Stimulated activated CD4-positive, alpha-beta T cell treated with anti-CD3 and anti-CD28 coated beads, Interleukin-1b, Interleukin-23, amount 100 ng/mL, for 24 hours (primary cell): ENCODE data around the gene GPALPP1.
"Not testable (repeated sequence)": the region's sequence is repeated elsewhere in the genome, so short reads cannot be mapped to it uniquely, and the experiment has no call there.

Experiments used
- DNase-seq, 4 experiments: peaks; one replicate each; pipeline ENCODE4 v3.0.0-alpha.2; 2020; ENCODE audit warnings: low read depth in 4 of 4, low spot score in 1 of 4

The GPALPP1 gene

DNA sequence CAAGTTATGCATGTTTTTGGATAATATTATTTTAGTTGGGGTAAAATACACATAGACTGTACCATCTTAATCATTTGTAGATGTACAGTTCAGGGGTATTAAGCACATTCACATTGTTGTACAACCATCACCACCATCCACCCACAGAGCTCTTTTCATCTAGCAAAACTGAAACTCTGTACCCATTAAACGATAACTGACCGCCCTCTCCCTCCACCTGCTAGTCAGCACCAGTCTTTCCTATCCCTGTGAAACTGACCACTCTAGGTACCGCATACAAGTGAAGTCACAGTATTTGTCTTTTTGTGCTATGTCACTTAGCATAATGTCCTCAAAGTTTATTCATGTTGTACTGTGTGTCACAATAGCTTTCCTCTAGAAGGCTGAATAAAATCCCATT, 70.7 kb downstream of the GPALPP1 start:
- no peak for DNase-seq

DNA sequence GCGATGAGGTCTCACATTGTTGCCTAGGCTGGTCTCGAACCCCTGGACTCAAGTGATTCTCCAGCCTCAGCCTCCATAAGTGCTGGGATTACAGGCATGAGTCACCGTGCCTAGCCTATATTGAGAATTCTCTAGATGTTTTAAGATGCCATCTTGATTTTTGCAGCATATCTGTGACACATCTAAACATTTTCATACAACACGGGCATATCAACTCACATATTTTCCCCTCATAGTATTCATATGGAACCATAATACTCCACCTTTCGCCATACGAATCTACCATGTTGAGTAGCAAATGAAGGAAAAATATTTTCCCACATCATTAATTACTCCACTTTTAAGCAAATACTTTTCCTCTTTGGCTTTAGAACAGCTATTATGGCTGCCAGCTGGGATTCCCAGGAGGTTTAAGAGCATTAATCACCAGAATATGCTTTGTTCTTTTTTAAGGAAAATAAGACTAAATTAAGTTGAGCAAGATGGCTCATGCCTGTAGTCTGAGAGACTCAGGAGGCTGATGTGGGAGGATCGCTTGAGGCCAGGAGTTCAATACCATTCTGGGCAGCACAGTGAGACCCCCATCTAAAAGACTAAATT, 74.0 kb downstream of the GPALPP1 start:
- no peak for DNase-seq

DNA sequence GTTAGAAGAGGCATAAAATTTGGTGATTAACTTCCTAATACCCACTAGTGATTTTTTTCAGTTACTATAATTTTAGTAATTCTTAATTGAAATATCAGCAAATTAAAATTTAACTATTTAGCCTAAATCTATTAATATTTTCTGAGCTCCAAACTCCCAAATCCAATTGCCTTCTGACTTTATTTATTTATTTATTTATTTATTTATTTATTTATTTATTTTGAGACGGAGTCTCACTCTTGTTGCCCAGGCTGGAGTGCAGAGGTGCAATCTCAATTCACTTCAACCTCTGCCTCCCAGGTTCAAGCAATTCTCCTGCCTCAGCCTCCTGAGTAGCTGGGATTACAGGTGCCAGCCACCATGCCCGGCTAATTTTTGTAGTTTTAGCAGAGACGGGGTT, 74.6 kb downstream of the GPALPP1 start:
- not testable (repeated sequence) for DNase-seq

DNA sequence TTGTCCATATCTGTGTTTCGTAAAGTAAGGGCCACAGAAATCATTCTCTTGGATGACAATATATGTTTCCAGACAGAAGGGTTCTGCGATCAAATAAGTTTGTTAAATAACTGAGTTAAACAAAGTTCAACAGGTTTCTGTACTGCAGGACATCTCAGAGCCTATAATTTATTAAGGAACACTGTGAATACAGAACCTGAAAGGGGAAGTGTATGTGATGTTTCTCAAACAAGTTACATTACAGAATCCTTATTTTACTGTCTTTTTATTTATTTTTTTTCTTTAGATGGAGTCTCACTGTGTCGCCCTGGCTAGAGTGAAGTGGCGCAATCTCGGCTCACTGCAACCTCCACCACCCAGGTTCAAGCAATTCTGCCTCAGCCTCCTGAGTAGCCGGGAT, 75.6 kb downstream of the GPALPP1 start:
- DNase-seq, result no peak

DNA sequence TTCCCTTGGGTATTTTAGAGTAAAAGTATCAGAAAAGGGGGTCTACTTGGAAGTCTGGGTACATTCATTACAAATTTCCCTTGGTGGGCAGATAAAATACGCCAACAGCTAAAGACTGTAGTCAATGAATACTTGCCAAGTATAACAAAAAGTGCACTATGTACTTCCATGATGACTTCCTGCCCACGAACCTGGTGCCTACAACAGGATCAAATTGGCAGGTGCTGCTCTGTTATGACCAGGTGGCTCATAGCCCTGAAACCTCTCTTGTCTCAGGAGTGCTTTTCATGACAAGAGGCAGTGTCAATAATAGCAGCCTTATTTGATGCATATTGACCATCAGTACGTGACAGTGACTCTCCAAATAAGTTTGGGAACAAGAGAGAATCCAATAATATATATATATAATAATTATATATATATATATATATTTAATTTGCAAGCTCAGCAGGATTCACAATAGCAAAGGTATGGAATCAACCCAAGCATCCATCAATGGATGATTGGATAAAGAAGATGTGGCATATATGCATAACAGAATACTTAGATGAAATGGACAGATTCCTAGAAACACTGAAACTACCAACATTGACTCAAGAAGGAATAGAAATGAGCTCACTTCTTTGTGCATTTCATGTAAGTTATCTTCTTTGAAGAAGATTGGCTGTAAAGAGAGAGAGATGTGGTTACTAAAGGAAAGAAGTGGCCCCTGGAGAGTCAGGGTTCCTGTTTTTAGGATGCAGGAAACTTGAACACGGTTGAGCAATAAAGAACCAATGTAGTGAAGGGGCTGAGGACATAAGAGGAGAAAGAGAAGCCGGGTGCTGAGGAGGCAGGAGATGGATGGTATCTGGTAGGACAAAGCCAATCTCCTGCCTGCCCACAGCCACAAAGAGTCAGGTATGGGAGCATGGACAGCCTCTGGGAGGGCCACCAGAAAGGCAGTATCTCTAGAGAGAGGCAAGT, 79.0 kb downstream of the GPALPP1 start:
- no peak for DNase-seq

DNA sequence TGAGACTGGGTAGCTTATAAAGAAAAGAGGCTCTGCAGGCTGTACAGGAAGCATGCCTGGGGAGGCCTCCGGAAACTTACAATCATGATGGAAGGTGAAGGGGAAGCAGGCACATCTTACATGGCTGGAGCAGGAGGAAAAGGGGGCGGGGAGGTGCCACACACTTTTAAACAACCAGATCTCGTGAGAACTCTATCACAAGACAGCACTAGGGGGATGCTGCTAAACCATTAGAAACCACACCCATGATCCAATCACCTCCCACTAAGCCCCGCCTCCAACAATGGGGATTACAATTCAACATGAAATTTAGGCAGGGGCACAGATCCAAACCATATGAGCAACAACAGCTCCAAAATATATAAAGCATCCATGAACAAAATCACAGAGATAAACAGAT, 84.5 kb downstream of the GPALPP1 start:
- no peak for DNase-seq

DNA sequence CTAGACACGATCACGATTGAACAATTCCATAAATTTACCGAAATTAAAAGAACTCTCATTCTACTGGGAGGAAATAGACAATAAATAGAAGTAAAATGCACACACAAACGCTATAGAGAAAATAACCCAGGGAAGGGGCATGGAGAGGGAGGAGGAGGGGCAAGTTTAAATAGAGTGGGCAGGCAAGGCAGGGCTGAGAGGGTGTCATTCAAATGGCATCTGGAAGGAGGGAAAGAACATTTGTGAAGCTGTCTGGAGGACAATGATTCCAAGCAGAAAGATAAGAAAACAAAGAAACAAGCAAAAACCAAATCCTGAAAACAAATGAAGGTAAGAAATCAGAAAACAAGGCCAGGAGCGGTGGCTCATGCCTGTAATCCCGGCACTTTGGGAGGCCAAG, 85.4 kb downstream of the GPALPP1 start:
- no peak for DNase-seq

DNA sequence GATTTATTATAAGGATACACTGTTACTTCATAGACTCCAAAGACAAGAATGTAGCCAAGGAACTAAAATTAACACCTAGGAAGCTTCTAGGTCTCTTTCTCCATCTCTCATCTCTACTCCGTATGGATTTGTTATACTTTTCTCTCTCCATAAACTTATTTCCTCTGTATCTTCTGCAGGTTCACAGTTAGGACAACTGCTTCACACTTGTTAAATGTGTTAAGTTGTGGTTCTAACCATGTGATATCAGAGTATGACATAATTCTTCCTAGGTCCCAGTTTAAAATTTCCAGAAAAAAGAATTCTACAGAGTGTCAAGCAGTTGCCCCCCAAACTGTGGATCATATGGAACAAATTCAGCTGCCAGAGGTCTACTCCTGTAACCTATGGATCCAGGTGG, 88.7 kb downstream of the GPALPP1 start:
- DNase-seq, result no peak
